Mononuclear cell (primary cell): ENCODE measurements around the gene MYO7A. TPM values are rescaled to one million over a fixed set of nuclear protein-coding genes. Genes with fewer than 3 reads are reported as not detected.

ENCODE experiments used
- H3K27me3 ChIP-seq: 2 replicates; pipeline ENCODE4 v1.6.0; 2011; ENCODE audit warnings: low read length, control low read depth; ENCODE audit not compliant: insufficient read depth
- H3K4me1 ChIP-seq: 2 replicates; pipeline ENCODE4 v1.5.1; 2011; ENCODE audit warnings: mild to moderate bottlenecking, low read length, control low read depth; ENCODE audit not compliant: insufficient read depth
- H3K4me3 ChIP-seq: 2 replicates; pipeline ENCODE4 v1.5.1; 2011; ENCODE audit warnings: mild to moderate bottlenecking, low read length, moderate library complexity
- H3K9me3 ChIP-seq: 2 replicates; pipeline ENCODE4 v1.5.1; 2011; ENCODE audit warnings: low read depth, mild to moderate bottlenecking, control low read depth, low read length
- total RNA-seq: library from RNA; depleted of rRNA; stranded (reverse); fragments of >200 nt; gene quantifications from one replicate; pipeline ENCODE4 v1.2.3, GENCODE V29; 2012

Gene MYO7A
- total RNA-seq, 1 donor, result 1.5 TPM

- H3K9me3 ChIP-seq, result no peaks in the 10 kb centered on the region
- H3K27me3 ChIP-seq, result no peaks in the 10 kb centered on the region
- H3K4me3 ChIP-seq, result no peak overlapping the region
- peaks cover 29% of the 10 kb centered on the region for H3K4me1 ChIP-seq
Observed at GRCh38 chr11:77151804-77152509, 23.9 kb downstream of the MYO7A start.

GRCh38 chr11:77152846-77153245 is 24.8 kb downstream of the MYO7A start:
- no peak overlapping the region for H3K4me3 ChIP-seq
- no peaks in the 10 kb centered on the region for H3K27me3 ChIP-seq
- no peaks in the 10 kb centered on the region for H3K9me3 ChIP-seq
- peaks cover 29% of the 10 kb centered on the region for H3K4me1 ChIP-seq

- Histone ChIP-seq H3K4me3 (no peak overlapping the region), H3K4me1 (peaks cover 24% of the 10 kb centered on the region), H3K9me3 (no peaks in the 10 kb centered on the region), H3K27me3 (no peaks in the 10 kb centered on the region)
Observed at GRCh38 chr11:77153276-77154185, 25.5 kb downstream of the MYO7A start.

- Histone ChIP-seq H3K4me3 (no peak overlapping the region), H3K4me1 (peaks cover 24% of the 10 kb centered on the region), H3K27me3 (no peaks in the 10 kb centered on the region), H3K9me3 (no peaks in the 10 kb centered on the region)
Observed at GRCh38 chr11:77154381-77155081, 26.5 kb downstream of the MYO7A start.

- no peaks in the 10 kb centered on the region for H3K9me3 ChIP-seq
- H3K4me1 ChIP-seq, result peaks cover 24% of the 10 kb centered on the region
- H3K4me3 ChIP-seq, result no peak overlapping the region
- H3K27me3 ChIP-seq, result no peaks in the 10 kb centered on the region
Observed at GRCh38 chr11:77155082-77155475, 27.0 kb downstream of the MYO7A start.

GRCh38 chr11:77155556-77156130 is 27.6 kb downstream of the MYO7A start:
- H3K4me3 ChIP-seq, result no peak overlapping the region
- H3K9me3 ChIP-seq, result no peaks in the 10 kb centered on the region
- no peaks in the 10 kb centered on the region for H3K27me3 ChIP-seq
- H3K4me1 ChIP-seq, result peaks cover 24% of the 10 kb centered on the region

- Histone ChIP-seq H3K4me3 (no peak overlapping the region), H3K27me3 (no peaks in the 10 kb centered on the region)
Observed at GRCh38 chr11:77156396-77157195, 28.6 kb downstream of the MYO7A start.

GRCh38 chr11:77158041-77158695 is 30.1 kb downstream of the MYO7A start:
- Histone ChIP-seq H3K9me3 (no peaks in the 10 kb centered on the region), H3K27me3 (no peaks in the 10 kb centered on the region), H3K4me1 (peaks cover 7% of the 10 kb centered on the region), H3K4me3 (no peak overlapping the region)

More at GRCh38 chr11:77156396-77157195, 28.6 kb downstream of the MYO7A start:
- Histone ChIP-seq H3K9me3 (no peaks in the 10 kb centered on the region), H3K4me1 (peaks cover 23% of the 10 kb centered on the region)

GRCh38 chr11:77159219-77159936 is 31.3 kb downstream of the MYO7A start:
- Histone ChIP-seq H3K4me3 (no peak overlapping the region), H3K9me3 (no peaks in the 10 kb centered on the region), H3K4me1 (no peaks in the 10 kb centered on the region), H3K27me3 (no peaks in the 10 kb centered on the region)

- Histone ChIP-seq H3K27me3 (no peaks in the 10 kb centered on the region), H3K4me3 (no peak overlapping the region), H3K4me1 (no peaks in the 10 kb centered on the region), H3K9me3 (no peaks in the 10 kb centered on the region)
Observed at GRCh38 chr11:77159937-77160495, 32.0 kb downstream of the MYO7A start.

GRCh38 chr11:77163271-77163670 is 35.2 kb downstream of the MYO7A start:
- no peaks in the 10 kb centered on the region for H3K9me3 ChIP-seq
- no peak overlapping the region for H3K4me3 ChIP-seq
- no peaks in the 10 kb centered on the region for H3K4me1 ChIP-seq
- H3K27me3 ChIP-seq, result no peaks in the 10 kb centered on the region

- no peak overlapping the region for H3K4me3 ChIP-seq
- H3K27me3 ChIP-seq, result no peaks in the 10 kb centered on the region
- no peaks in the 10 kb centered on the region for H3K9me3 ChIP-seq
- no peaks in the 10 kb centered on the region for H3K4me1 ChIP-seq
Observed at GRCh38 chr11:77165066-77165465, 37.0 kb downstream of the MYO7A start.

GRCh38 chr11:77166021-77166420 is 38.0 kb downstream of the MYO7A start:
- Histone ChIP-seq H3K27me3 (no peaks in the 10 kb centered on the region), H3K4me3 (no peak overlapping the region), H3K9me3 (no peaks in the 10 kb centered on the region), H3K4me1 (no peaks in the 10 kb centered on the region)
